GM19467 (cell line): Measurements from ENCODE around the gene ZNF888.
"Not testable (repeated sequence)": the region's sequence is repeated elsewhere in the genome, so short reads cannot be mapped to it uniquely, and the experiment has no call there.

Experiments
- ATAC-seq: cut with Tn5 transposase; IDR thresholded peaks from one replicate; pipeline ENCODE4 v1.9.1; 2021; ENCODE audit warnings: mild to moderate bottlenecking, moderate library complexity; ENCODE audit not compliant: unreplicated experiment

Gene ZNF888

GRCh38 chr19:52922841-52923777, at the start of gene ZNF888:
Gene ZNF888, minus strand, starts transcription at chr19:52923428. Its CDS starts 5,555 bp downstream, at chr19:52917873.
- peak; percentile 84 for ATAC-seq

- no peak for ATAC-seq
These were observed 44.5 kb upstream of the ZNF888 start for GRCh38 chr19:52967772-52968171.

- ATAC-seq: peak; percentile 19
These were observed 40.0 kb upstream of the ZNF888 start for GRCh38 chr19:52963247-52963618.

GRCh38 chr19:52962394-52963246, 39.4 kb upstream of the ZNF888 start, which contains the start of gene ZNF816:
Gene ZNF816, minus strand, starts transcription at chr19:52962881. Its CDS starts 6,792 bp downstream, at chr19:52956089.
- ATAC-seq: peak; percentile 97

- no peak for ATAC-seq
These were observed 38.8 kb upstream of the ZNF888 start for GRCh38 chr19:52961981-52962380.

GRCh38 chr19:52959613-52960295, 36.5 kb upstream of the ZNF888 start:
- ATAC-seq: no peak

- ATAC-seq: no peak
These were observed 34.4 kb upstream of the ZNF888 start for GRCh38 chr19:52957591-52957990.

- no peak for ATAC-seq
These were observed 33.7 kb upstream of the ZNF888 start for GRCh38 chr19:52956917-52957316.

GRCh38 chr19:52949422-52949821, 26.2 kb upstream of the ZNF888 start:
- ATAC-seq: no peak

- no peak for ATAC-seq
These were observed 25.0 kb upstream of the ZNF888 start for GRCh38 chr19:52948025-52948770.

- no peak for ATAC-seq
These were observed 23.4 kb upstream of the ZNF888 start for GRCh38 chr19:52946322-52947310.

- no peak for ATAC-seq
These were observed 22.6 kb upstream of the ZNF888 start for GRCh38 chr19:52945652-52946321.

GRCh38 chr19:52944703-52945493, 21.7 kb upstream of the ZNF888 start:
- ATAC-seq: not testable (repeated sequence)

GRCh38 chr19:52943884-52944643, 20.8 kb upstream of the ZNF888 start:
- no peak for ATAC-seq

GRCh38 chr19:52943134-52943883, 20.1 kb upstream of the ZNF888 start:
- ATAC-seq: no peak
